Measurements from ENCODE around the gene CEMIP. TPM values are rescaled to one million over a fixed set of nuclear protein-coding genes. Genes with fewer than 3 reads are reported as not detected.

Gene CEMIP
- polyA plus RNA-seq, 2 of the 4 experiments (the other 2 are of a cell fraction) = 0.54 to 0.84 TPM

DNA sequence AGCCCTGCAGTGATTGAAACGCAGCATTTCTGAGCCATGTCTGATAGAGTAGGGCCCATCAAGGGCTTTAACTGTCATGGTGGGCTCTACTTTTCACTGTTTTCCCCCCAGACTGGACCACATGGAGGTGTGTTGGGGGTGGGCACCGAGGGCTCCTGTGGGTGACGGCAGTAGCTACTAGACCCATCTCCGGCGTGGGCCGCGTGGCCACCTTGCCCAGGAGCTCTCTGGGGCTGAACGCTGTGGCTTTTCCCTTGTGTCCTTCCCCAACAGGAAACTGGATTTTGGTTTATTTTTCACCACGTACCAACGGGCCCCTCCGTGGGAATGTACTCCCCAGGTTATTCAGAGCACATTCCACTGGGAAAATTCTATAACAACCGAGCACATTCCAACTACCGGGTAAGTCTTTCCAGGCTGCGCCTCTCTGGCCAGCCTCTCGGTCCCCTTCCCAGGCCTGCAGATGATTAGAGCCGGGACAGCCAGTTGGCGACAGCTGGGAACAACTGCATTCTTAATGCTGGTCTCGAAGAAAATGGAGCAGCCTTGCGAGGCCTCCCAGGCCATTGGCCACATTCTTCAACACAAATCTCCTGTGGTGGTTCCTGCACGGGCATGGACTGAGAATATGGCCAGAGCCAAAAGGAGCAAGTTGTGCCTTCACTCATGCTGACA is 142.7 kb downstream of the CEMIP start:
- TF ChIP-seq ZNF302 (CRISPR knock-in tag; IDR thresholded peaks at IDR 0.05) (no peak), MAZ (IDR thresholded peaks at IDR 0.05; ENCODE audit: borderline replicate concordance, low read depth, low read length) (no peak), NPAS2 (CRISPR knock-in tag; IDR thresholded peaks at IDR 0.05; ENCODE audit: borderline replicate concordance) (no peak), HOXB13 (CRISPR knock-in tag; IDR thresholded peaks at IDR 0.05; ENCODE audit: low read depth) (no peak), BHLHE40 (IDR thresholded peaks at IDR 0.05; ENCODE audit: low read depth, low read length) (no peak), ZFP36 (IDR thresholded peaks at IDR 0.05; ENCODE audit: borderline replicate concordance, partially characterized antibody) (no peak), RARB (CRISPR knock-in tag; IDR thresholded peaks at IDR 0.05) (no peak), FOXS1 (CRISPR knock-in tag; IDR thresholded peaks at IDR 0.05) (no peak), FOSB (CRISPR knock-in tag; IDR thresholded peaks at IDR 0.05) (no peak), GATA3 (IDR thresholded peaks at IDR 0.05; ENCODE audit: borderline replicate concordance) (no peak), RCOR1 (IDR thresholded peaks at IDR 0.05; ENCODE audit: low read depth, low read length) (no peak), KDM5A (IDR thresholded peaks at IDR 0.05) (no peak), MAFK (IDR thresholded peaks at IDR 0.05; ENCODE audit: partially characterized antibody) (no peak), CBX2 (IDR thresholded peaks at IDR 0.05; ENCODE audit: borderline replicate concordance, low read depth) (no peak)
- TF ChIP-seq, protein P1, sequence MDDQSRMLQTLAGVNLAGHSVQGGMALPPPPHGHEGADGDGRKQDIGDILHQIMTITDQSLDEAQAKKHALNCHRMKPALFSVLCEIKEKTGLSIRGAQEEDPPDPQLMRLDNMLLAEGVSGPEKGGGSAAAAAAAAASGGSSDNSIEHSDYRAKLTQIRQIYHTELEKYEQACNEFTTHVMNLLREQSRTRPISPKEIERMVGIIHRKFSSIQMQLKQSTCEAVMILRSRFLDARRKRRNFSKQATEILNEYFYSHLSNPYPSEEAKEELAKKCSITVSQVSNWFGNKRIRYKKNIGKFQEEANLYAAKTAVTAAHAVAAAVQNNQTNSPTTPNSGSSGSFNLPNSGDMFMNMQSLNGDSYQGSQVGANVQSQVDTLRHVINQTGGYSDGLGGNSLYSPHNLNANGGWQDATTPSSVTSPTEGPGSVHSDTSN (IDR thresholded peaks at IDR 0.05) = no peak
- H3K9me3 ChIP-seq = no peaks in the 10 kb centered on the region
- ChIA-PET POLR2A (interaction anchor here (0.6 kb wide), 1 partner anchor 20 kb away, joined by 3 read pairs; no protein-coding TSS in a partner anchor), CTCF (interaction anchor here (1.0 to 1.5 kb wide), 4 partner anchors 17 to 48 kb away, joined by 3 to 6 read pairs (median 4); no protein-coding TSS in a partner anchor)
- no peak overlapping the region for H3K4me3 ChIP-seq
- ATAC-seq (no peak), FAIRE-seq (no peak), DNase-seq (ENCODE audit: low read depth in 1 of 2, low spot score in 1 of 2) (no peak)
- H3K4me1 ChIP-seq = no peaks in the 10 kb centered on the region
- WGBS (ENCODE audit: missing lambda C conversion rate) = 73% methylated on average over 20 of the region's 20 CpGs
- H3K27ac ChIP-seq = no peak overlapping the region
- no peak overlapping the region for H3K4me2 ChIP-seq

DNA sequence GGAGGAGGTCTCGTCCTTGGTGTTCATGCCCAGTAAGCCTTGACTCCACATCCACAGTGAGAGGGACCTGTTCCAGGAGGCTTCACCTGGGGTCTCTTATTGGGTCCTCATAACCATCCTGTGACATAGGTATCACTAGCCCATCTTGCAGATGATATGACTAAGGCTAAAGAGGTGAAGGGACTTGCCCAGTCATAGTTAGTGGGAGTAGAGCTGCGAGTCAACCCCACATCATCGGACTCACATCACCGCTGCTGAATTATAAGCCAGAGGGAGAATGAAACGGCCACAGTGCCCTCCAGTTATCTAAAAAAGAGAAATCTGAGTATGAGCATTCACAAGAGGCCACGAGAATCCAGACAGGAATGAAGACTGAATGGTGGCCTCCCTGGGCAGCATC is 144.5 kb downstream of the CEMIP start:
- WGBS (ENCODE audit: missing lambda C conversion rate) = 50% methylated on average over 6 of the region's 6 CpGs
- ChIA-PET CTCF (interaction anchor here (1.1 kb wide), 1 partner anchor 356 kb away, joined by 3 read pairs; no protein-coding TSS in a partner anchor), POLR2A (no interaction called here)
- FAIRE-seq (no peak), DNase-seq (ENCODE audit: low read depth in 1 of 2, low spot score in 1 of 2) (no peak), ATAC-seq (no peak)
- Histone ChIP-seq H3K4me3 (no peak overlapping the region), H3K9me3 (no peaks in the 10 kb centered on the region), H3K4me1 (no peaks in the 10 kb centered on the region), H3K4me2 (no peak overlapping the region), H3K27ac (no peak overlapping the region)
- TF ChIP-seq POLR2A (IDR thresholded peaks at IDR 0.05; ENCODE audit: low read length) = no peak
- TF ChIP-seq CBX2 (IDR thresholded peaks at IDR 0.05; ENCODE audit: borderline replicate concordance, low read depth) = no peak
- TF ChIP-seq RARB (CRISPR knock-in tag; IDR thresholded peaks at IDR 0.05) = no peak
- no peak for TF ChIP-seq CHD2 (IDR thresholded peaks at IDR 0.05; ENCODE audit: low read length, partially characterized antibody)
- TF ChIP-seq, protein P1 (IDR thresholded peaks at IDR 0.05) = no peak
- TF ChIP-seq JUN (IDR thresholded peaks at IDR 0.05) = no peak
- TF ChIP-seq, protein P2, sequence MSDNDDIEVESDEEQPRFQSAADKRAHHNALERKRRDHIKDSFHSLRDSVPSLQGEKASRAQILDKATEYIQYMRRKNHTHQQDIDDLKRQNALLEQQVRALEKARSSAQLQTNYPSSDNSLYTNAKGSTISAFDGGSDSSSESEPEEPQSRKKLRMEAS (IDR thresholded peaks at IDR 0.05) = no peak
- no peak for TF ChIP-seq EHF (CRISPR knock-in tag; IDR thresholded peaks at IDR 0.05)

DNA sequence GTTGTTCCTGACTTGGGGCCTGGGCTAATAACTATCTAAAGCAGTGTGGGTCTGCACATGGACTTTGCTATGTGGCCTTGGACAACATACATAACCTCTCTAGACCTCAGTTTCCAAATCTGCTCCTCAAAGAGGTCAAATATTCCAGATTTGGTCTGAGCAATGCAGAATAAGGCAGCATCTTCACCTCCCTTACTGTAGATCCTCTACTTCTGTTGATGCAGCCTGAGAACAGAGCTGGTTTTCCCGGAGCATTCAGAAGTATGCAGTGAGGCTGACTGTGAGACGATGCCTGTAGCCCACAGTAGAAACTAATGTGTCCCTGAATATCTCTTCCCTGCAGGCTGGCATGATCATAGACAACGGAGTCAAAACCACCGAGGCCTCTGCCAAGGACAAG is 145.1 kb downstream of the CEMIP start:
- Histone ChIP-seq H3K4me1 (no peaks in the 10 kb centered on the region), H3K4me2 (no peak overlapping the region), H3K9me3 (no peaks in the 10 kb centered on the region), H3K4me3 (no peak overlapping the region), H3K27ac (no peak overlapping the region)
- ATAC-seq (no peak), FAIRE-seq (no peak), DNase-seq (ENCODE audit: low read depth in 1 of 2, low spot score in 1 of 2) (no peak)
- ChIA-PET POLR2A (no interaction called here), CTCF (interaction anchor here (1.0 to 1.1 kb wide), 3 partner anchors 12 to 357 kb away, joined by 3 to 6 read pairs (median 4); no protein-coding TSS in a partner anchor)
- WGBS (ENCODE audit: missing lambda C conversion rate) = 77% methylated on average over 4 of the region's 4 CpGs
- TF ChIP-seq, protein P3, sequence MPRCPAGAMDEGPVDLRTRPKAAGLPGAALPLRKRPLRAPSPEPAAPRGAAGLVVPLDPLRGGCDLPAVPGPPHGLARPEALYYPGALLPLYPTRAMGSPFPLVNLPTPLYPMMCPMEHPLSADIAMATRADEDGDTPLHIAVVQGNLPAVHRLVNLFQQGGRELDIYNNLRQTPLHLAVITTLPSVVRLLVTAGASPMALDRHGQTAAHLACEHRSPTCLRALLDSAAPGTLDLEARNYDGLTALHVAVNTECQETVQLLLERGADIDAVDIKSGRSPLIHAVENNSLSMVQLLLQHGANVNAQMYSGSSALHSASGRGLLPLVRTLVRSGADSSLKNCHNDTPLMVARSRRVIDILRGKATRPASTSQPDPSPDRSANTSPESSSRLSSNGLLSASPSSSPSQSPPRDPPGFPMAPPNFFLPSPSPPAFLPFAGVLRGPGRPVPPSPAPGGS (IDR thresholded peaks at IDR 0.05) = no peak
- TF ChIP-seq ESRRA (IDR thresholded peaks at IDR 0.05; ENCODE audit: borderline replicate concordance, low read length) (no peak), RARB (CRISPR knock-in tag; IDR thresholded peaks at IDR 0.05) (no peak), ZC3H11A (IDR thresholded peaks at IDR 0.05) (no peak), CHD2 (IDR thresholded peaks at IDR 0.05; ENCODE audit: low read length, partially characterized antibody) (no peak), JUN (IDR thresholded peaks at IDR 0.05) (no peak), FOSB (CRISPR knock-in tag; IDR thresholded peaks at IDR 0.05) (no peak), MAZ (IDR thresholded peaks at IDR 0.05; ENCODE audit: borderline replicate concordance, low read depth, low read length) (no peak), CEBPB (IDR thresholded peaks at IDR 0.05) (no peak), HOXB5 (CRISPR knock-in tag; IDR thresholded peaks at IDR 0.05) (no peak)
- TF ChIP-seq, protein P4, sequence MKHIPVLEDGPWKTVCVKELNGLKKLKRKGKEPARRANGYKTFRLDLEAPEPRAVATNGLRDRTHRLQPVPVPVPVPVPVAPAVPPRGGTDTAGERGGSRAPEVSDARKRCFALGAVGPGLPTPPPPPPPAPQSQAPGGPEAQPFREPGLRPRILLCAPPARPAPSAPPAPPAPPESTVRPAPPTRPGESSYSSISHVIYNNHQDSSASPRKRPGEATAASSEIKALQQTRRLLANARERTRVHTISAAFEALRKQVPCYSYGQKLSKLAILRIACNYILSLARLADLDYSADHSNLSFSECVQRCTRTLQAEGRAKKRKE (CRISPR knock-in tag; IDR thresholded peaks at IDR 0.05; ENCODE audit: low read depth) = no peak
- TF ChIP-seq, protein P5, sequence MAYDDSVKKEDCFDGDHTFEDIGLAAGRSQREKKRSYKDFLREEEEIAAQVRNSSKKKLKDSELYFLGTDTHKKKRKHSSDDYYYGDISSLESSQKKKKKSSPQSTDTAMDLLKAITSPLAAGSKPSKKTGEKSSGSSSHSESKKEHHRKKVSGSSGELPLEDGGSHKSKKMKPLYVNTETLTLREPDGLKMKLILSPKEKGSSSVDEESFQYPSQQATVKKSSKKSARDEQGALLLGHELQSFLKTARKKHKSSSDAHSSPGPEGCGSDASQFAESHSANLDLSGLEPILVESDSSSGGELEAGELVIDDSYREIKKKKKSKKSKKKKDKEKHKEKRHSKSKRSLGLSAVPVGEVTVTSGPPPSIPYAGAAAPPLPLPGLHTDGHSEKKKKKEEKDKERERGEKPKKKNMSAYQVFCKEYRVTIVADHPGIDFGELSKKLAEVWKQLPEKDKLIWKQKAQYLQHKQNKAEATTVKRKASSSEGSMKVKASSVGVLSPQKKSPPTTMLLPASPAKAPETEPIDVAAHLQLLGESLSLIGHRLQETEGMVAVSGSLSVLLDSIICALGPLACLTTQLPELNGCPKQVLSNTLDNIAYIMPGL (CRISPR knock-in tag; IDR thresholded peaks at IDR 0.05; ENCODE audit: borderline replicate concordance) = no peak
